ENCODE data around the gene STK33. TPM values are rescaled to one million over a fixed set of nuclear protein-coding genes. Genes with fewer than 3 reads are reported as not detected.

Gene STK33
- total and polyA plus RNA-seq, 12 donors, result 6.9 to 37.9 (median 30.1) TPM

- DNase-seq (no peak), ATAC-seq (peak in 2 of 8 donors; percentile 21 to 41)
- no peaks in the 10 kb centered on the region for H3K9me3 ChIP-seq
- WGBS, 2 donors, result 44 to 60% methylated on average over 3 of the region's 3 CpGs
- H3K27me3 ChIP-seq, result peaks cover 0 to 38% (median 23%) of the 10 kb centered on the region in 7 donors
- H3K36me3 ChIP-seq, result no peaks in the 10 kb centered on the region
- no peak overlapping the region for H3K27ac ChIP-seq
- intact Hi-C loops (cut with DNase I), result no loop called here
- H3K4me3 ChIP-seq, result no peak overlapping the region
- peaks cover 0 to 12% (median 6%) of the 10 kb centered on the region in 9 donors for H3K4me1 ChIP-seq
- TF ChIP-seq, protein P1, sequence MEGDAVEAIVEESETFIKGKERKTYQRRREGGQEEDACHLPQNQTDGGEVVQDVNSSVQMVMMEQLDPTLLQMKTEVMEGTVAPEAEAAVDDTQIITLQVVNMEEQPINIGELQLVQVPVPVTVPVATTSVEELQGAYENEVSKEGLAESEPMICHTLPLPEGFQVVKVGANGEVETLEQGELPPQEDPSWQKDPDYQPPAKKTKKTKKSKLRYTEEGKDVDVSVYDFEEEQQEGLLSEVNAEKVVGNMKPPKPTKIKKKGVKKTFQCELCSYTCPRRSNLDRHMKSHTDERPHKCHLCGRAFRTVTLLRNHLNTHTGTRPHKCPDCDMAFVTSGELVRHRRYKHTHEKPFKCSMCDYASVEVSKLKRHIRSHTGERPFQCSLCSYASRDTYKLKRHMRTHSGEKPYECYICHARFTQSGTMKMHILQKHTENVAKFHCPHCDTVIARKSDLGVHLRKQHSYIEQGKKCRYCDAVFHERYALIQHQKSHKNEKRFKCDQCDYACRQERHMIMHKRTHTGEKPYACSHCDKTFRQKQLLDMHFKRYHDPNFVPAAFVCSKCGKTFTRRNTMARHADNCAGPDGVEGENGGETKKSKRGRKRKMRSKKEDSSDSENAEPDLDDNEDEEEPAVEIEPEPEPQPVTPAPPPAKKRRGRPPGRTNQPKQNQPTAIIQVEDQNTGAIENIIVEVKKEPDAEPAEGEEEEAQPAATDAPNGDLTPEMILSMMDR (IDR thresholded peaks at IDR 0.05), result no peak
Observed at GRCh38 chr11:8597182-8597581, 3.2 kb upstream of the STK33 start.

- ATAC-seq (no peak), DNase-seq (no peak)
- H3K27me3 ChIP-seq, result peaks cover 0 to 40% (median 23%) of the 10 kb centered on the region in 7 donors
- no peaks in the 10 kb centered on the region for H3K36me3 ChIP-seq
- H3K4me1 ChIP-seq, result peaks cover 0 to 12% (median 6%) of the 10 kb centered on the region in 9 donors
- H3K4me3 ChIP-seq, result no peak overlapping the region
- no peaks in the 10 kb centered on the region for H3K9me3 ChIP-seq
- intact Hi-C loops (cut with DNase I), result no loop called here
- TF ChIP-seq, protein P1 (IDR thresholded peaks at IDR 0.05), result no peak
- H3K27ac ChIP-seq, result no peak overlapping the region
Observed at GRCh38 chr11:8596504-8597046, 2.5 kb upstream of the STK33 start.

GRCh38 chr11:8593455-8593854, 573 bp downstream of the STK33 start:
- Histone ChIP-seq H3K4me1 (peaks cover 0 to 12% (median 6%) of the 10 kb centered on the region in 9 donors), H3K27ac (peak overlapping the region in 5 of 10 donors; percentile 71 to 76 (median 74)), H3K27me3 (peaks cover 0 to 40% (median 23%) of the 10 kb centered on the region in 7 donors), H3K4me3 (peak overlapping the region; percentile 40 to 70 (median 62)), H3K9me3 (no peaks in the 10 kb centered on the region), H3K36me3 (no peaks in the 10 kb centered on the region)
- ATAC-seq, result peak in 1 of 8 donors; percentile 57
- no peak for DNase-seq
- TF ChIP-seq, protein P1 (IDR thresholded peaks at IDR 0.05), result no peak
- WGBS, 2 donors, result 13 to 22% methylated on average over 7 of the region's 7 CpGs
- intact Hi-C loops (cut with DNase I), result no loop called here

DNA sequence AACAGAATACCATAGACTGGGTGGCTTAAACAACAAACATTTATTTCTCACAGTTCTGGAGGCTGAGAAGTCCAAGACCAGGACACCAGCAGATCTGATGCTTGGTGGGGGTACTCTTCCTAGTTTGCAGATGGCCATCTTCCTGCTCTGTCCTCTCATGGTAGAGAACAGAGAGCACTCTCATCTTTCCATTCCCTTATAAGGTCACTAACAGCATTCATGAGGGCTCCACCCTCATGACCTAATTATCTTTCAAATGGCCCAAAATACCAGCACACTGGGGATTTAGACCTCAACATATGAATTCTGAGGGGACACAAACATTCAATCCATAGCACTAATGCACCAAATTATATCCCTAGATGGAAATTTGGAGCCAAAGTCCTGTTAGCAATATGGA, 6.1 kb downstream of the STK33 start:
- intact Hi-C loops (cut with DNase I), result no loop called here
- Histone ChIP-seq H3K36me3 (no peaks in the 10 kb centered on the region), H3K9me3 (peaks cover 0 to 8% (median 0%) of the 10 kb centered on the region in 11 donors), H3K4me1 (peaks cover 0 to 7% (median 0%) of the 10 kb centered on the region in 9 donors), H3K27me3 (peaks cover 0 to 10% (median 0%) of the 10 kb centered on the region in 7 donors), H3K4me3 (no peak overlapping the region), H3K27ac (no peak overlapping the region)
- ATAC-seq (no peak), DNase-seq (no peak)
- TF ChIP-seq, protein P1 (IDR thresholded peaks at IDR 0.05), result no peak

All from heart right ventricle (tissue), 16 donors.